Activated naive CD4-positive, alpha-beta T cell treated with anti-CD3 and anti-CD28 coated beads, Interleukin-2, amount 50 U/mL, for 72 hours (primary cell): ENCODE results near the gene SULT4A1. TPM values are rescaled to one million over a fixed set of nuclear protein-coding genes. Genes with fewer than 3 reads are reported as not detected.

Experiments used
- ATAC-seq, 2 donors: fragments of 150-1000 bp; cut with Tn5 transposase; 2 replicates each; pipeline ENCODE4 v1.10.0; 2021; ENCODE audit warnings: mild to moderate bottlenecking in 2 of 2, moderate library complexity in 2 of 2
- DNase-seq, 2 donors: peaks; one replicate each; pipeline ENCODE4 v3.0.0; 2021 to 2022; ENCODE audit warnings: low spot score in 2 of 2
- H3K27ac Mint-ChIP-seq, 2 donors: one replicate each; pipeline ENCODE4 v1.8.0; 2022; ENCODE audit warnings: mild to moderate bottlenecking in 2 of 2, mixed read lengths in 2 of 2
- H3K36me3 Mint-ChIP-seq, 2 donors: one replicate each; pipeline ENCODE4 v1.8.0; 2022; ENCODE audit warnings: mixed read lengths in 2 of 2
- H3K9me3 Mint-ChIP-seq, 2 donors: one replicate each; pipeline ENCODE4 v1.8.0; 2022; ENCODE audit warnings: mixed read lengths in 2 of 2
- total RNA-seq, 2 donors: library from RNA; stranded (reverse); gene quantifications; one replicate each; pipeline ENCODE4 v1.2.3, GENCODE V29; 2022

The SULT4A1 gene
- total RNA-seq, 2 donors from 2014 or later = 0.29 TPM; not detected in 1

GRCh38 chr22:43854786-43855271 is 7.5 kb downstream of the SULT4A1 start:
- DNase-seq = no peak
- peaks cover 6 to 13% of the 10 kb centered on the region in 2 donors for H3K36me3 Mint-ChIP-seq
- ATAC-seq = no peak
- no peak overlapping the region for H3K27ac Mint-ChIP-seq
- H3K9me3 Mint-ChIP-seq = peaks cover 10 to 14% of the 10 kb centered on the region in 2 donors

GRCh38 chr22:43854121-43854785 is 8.1 kb downstream of the SULT4A1 start:
- DNase-seq (peak in 1 of 2 donors; percentile 25), ATAC-seq (no peak)
- H3K9me3 Mint-ChIP-seq = peaks cover 10 to 14% of the 10 kb centered on the region in 2 donors
- no peak overlapping the region for H3K27ac Mint-ChIP-seq
- H3K36me3 Mint-ChIP-seq = peaks cover 6 to 13% of the 10 kb centered on the region in 2 donors

- Mint-ChIP-seq H3K27ac (no peak overlapping the region), H3K9me3 (peaks cover 10 to 14% of the 10 kb centered on the region in 2 donors), H3K36me3 (peaks cover 6 to 13% of the 10 kb centered on the region in 2 donors)
Measured at GRCh38 chr22:43853328-43853931, 8.9 kb downstream of the SULT4A1 start.

GRCh38 chr22:43852573-43853327 is 9.6 kb downstream of the SULT4A1 start:
- peak in 1 of 2 donors; percentile 33 for DNase-seq
- ATAC-seq = no peak
- H3K27ac Mint-ChIP-seq = no peak overlapping the region
- H3K36me3 Mint-ChIP-seq = peaks cover 6 to 13% of the 10 kb centered on the region in 2 donors
- peaks cover 10 to 14% of the 10 kb centered on the region in 2 donors for H3K9me3 Mint-ChIP-seq

More at GRCh38 chr22:43853328-43853931, 8.9 kb downstream of the SULT4A1 start:
- DNase-seq = peak in 1 of 2 donors; percentile 18
- no peak for ATAC-seq

GRCh38 chr22:43851979-43852307 is 10.4 kb downstream of the SULT4A1 start:
- ATAC-seq = no peak
- peaks cover 8% of the 10 kb centered on the region in 2 donors for H3K9me3 Mint-ChIP-seq
- no peak overlapping the region for H3K27ac Mint-ChIP-seq
- no peak for DNase-seq
- H3K36me3 Mint-ChIP-seq = peaks cover 3 to 9% of the 10 kb centered on the region in 2 donors

GRCh38 chr22:43851058-43851978 is 11.0 kb downstream of the SULT4A1 start:
- Mint-ChIP-seq H3K9me3 (peaks cover 2% of the 10 kb centered on the region in 2 donors), H3K27ac (no peak overlapping the region), H3K36me3 (peaks cover 0 to 3% of the 10 kb centered on the region in 2 donors)
- ATAC-seq (no peak), DNase-seq (peak in 1 of 2 donors; percentile 37)

GRCh38 chr22:43850529-43850928 is 11.8 kb downstream of the SULT4A1 start:
- H3K36me3 Mint-ChIP-seq = no peaks in the 10 kb centered on the region
- DNase-seq (peak in 1 of 2 donors; percentile 34), ATAC-seq (no peak)
- no peaks in the 10 kb centered on the region for H3K9me3 Mint-ChIP-seq
- no peak overlapping the region for H3K27ac Mint-ChIP-seq

GRCh38 chr22:43849731-43850130 is 12.6 kb downstream of the SULT4A1 start:
- no peaks in the 10 kb centered on the region for H3K36me3 Mint-ChIP-seq
- ATAC-seq = no peak
- H3K27ac Mint-ChIP-seq = no peak overlapping the region
- no peaks in the 10 kb centered on the region for H3K9me3 Mint-ChIP-seq
- peak in 1 of 2 donors; percentile 45 for DNase-seq

- no peak for ATAC-seq
- H3K27ac Mint-ChIP-seq = no peak overlapping the region
- peak in 1 of 2 donors; percentile 35 for DNase-seq
- no peaks in the 10 kb centered on the region for H3K36me3 Mint-ChIP-seq
- no peaks in the 10 kb centered on the region for H3K9me3 Mint-ChIP-seq
Measured at GRCh38 chr22:43848366-43849171, 13.7 kb downstream of the SULT4A1 start.

- ATAC-seq (no peak), DNase-seq (peak in 1 of 2 donors; percentile 42)
- H3K36me3 Mint-ChIP-seq = no peaks in the 10 kb centered on the region
- no peak overlapping the region for H3K27ac Mint-ChIP-seq
- no peaks in the 10 kb centered on the region for H3K9me3 Mint-ChIP-seq
Measured at GRCh38 chr22:43847376-43848289, 14.7 kb downstream of the SULT4A1 start.

- no peak for DNase-seq
- H3K9me3 Mint-ChIP-seq = no peaks in the 10 kb centered on the region
- no peaks in the 10 kb centered on the region for H3K36me3 Mint-ChIP-seq
- H3K27ac Mint-ChIP-seq = no peak overlapping the region
- ATAC-seq = no peak
Measured at GRCh38 chr22:43846966-43847365, 15.3 kb downstream of the SULT4A1 start.

- DNase-seq (no peak), ATAC-seq (no peak)
- no peak overlapping the region for H3K27ac Mint-ChIP-seq
- no peaks in the 10 kb centered on the region for H3K9me3 Mint-ChIP-seq
- no peaks in the 10 kb centered on the region for H3K36me3 Mint-ChIP-seq
Measured at GRCh38 chr22:43845981-43846380, 16.3 kb downstream of the SULT4A1 start.

GRCh38 chr22:43844560-43845545 is 17.5 kb downstream of the SULT4A1 start:
- DNase-seq = no peak
- H3K36me3 Mint-ChIP-seq = no peaks in the 10 kb centered on the region
- no peaks in the 10 kb centered on the region for H3K9me3 Mint-ChIP-seq
- no peak for ATAC-seq
- H3K27ac Mint-ChIP-seq = no peak overlapping the region
